NCI-H2227 (cell line): ENCODE results near the gene PKNOX1.
"Not testable (repeated sequence)": the region's sequence is repeated elsewhere in the genome, so short reads cannot be mapped to it uniquely, and the experiment has no call there.

Experiments used
- DNase-seq: peaks from one replicate; lab custom pipeline; 2025; ENCODE audit not compliant: unreplicated experiment; lab: John Stamatoyannopoulos, UW

Gene PKNOX1

DNA sequence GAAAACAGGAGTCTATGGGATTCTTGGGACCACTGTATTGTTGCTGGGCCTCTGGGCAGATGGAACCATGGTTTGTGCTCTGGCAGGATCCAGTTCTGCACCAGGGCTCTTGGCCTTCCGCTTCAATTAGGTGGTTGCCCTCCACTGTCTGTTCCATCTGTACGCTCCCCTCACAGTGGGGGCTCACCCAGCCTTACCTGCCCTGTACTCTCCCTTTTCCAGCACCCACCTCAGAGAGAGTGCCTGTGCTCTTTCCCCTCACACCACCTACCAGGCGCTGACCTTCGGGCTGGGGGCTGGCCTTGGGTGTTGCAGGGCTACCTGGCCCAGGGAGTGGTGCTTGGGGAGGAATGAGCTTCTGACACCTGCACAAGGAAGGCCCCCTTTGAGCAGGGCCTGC, 7.5 kb downstream of the PKNOX1 start:
- DNase-seq: no peak

DNA sequence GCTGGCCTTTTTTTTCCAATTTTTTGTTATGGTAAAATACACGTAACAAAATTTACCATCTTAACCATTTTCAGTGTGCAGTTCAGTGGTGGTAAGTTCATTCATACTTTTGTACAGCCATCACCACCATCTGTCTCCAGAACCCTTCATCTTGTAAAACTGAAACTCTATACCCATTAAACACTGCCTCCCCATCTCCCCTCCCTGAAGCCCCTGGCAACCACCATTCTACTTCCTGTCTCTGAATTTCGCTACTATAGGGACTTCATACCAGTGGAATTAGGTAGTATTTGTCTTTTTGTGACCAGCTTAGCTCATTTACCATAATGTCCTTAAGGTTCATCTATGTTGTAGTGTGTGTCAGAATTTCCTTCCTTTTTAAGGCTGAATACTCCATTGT, 8.7 kb downstream of the PKNOX1 start:
- no peak for DNase-seq

DNA sequence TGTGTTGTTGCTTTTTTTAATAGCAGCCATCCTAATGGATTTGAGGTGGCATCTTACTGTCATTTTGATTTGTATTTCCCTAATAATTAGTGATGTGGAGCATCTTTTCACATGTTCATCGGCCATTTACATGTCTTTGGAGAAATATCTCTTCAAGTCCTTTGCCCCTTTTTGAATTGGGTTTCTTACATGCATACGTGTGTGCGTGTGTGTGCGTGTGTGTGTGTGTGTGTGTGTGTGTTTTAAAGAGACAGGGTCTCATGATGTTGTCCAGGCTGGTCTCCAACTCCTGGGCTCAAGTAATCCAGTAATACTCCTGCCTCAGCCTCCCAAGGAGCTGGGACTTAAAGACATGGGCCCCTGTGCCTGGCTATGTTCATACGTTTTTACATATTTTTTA, 9.5 kb downstream of the PKNOX1 start:
- DNase-seq: no peak

DNA sequence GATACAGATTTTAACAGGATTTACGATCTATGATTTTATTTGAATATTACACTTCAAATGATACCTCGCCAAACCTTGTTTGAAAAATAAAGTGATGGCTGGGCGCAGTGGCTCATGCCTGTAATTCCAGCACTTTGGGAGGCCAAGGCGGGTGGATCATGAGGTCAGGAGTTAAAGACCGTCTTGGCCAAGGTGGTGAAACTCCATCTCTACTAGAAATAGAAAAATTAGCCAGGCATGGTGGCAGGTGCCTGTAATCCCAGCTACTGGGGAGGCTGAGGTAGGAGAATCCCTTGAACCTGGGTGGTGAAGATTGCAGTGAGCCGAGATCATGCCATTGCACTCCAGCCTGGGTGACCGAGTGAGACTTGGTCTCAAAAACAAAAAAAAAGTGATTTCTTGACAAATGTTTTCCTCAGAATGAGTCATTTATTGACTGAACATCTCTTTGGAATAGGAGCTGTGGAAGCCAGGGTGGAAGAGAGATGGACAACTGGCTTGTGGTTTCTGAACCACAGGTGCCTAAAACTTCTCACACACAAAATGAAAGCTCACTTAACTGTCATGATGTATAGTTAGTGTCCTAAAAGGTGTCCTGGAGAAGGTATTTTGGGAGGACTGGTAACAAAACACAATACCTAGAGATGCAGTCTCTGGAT, 11.9 kb downstream of the PKNOX1 start:
- no peak for DNase-seq

DNA sequence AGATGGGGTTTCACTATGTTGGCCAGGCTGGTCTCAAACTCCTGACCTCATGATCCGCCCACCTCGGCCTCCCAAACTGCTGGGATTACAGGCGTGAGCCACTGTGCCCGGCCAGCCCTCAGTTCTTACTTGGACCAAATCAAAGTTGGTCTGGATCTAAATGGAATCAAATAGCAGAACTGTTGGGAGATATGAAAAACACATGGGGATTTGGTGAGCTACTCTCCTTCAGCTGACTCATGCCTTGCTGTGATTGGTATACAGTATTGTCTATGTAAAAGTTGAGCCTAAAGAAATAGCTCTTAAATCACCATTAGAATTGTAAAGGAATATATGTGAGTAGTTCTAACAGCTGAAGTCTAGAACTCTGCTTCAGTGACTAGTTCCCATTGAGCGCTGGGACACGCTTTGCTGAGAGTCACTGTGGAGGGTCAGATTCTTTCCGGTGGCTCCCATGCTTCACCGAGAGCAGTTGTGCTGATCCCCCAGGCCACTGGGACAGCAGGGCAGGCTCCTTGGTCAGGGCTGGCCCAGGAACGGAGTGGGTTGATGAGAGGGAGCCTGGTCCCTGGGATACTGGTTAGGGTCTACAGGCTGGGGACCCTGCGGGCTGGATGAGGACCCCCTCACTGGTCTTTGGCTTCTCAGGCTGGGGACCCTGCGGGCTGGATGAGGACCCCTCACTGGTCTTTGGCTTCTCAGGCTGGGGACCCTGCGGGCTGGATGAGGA, 14.0 kb downstream of the PKNOX1 start:
- no peak for DNase-seq

DNA sequence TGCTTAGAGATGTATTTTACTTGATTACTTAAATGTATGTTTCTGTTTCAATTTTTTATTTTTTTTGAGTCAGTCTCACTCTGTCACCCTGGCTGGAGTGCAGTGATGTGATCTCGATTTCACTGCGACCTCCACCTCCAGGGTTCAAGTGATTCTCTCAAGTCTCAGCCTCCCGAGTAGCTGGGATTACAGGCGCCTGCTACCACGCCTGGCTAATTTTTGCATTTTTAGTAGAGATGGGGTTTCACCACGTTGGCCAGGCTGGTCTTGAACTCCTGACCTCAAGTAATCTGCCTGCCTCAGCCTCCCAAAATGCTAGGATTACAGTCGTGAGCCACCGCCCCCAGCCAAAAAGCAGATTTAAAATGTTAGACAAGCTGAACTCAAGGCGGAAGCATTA, 15.0 kb downstream of the PKNOX1 start:
- not testable (repeated sequence) for DNase-seq

DNA sequence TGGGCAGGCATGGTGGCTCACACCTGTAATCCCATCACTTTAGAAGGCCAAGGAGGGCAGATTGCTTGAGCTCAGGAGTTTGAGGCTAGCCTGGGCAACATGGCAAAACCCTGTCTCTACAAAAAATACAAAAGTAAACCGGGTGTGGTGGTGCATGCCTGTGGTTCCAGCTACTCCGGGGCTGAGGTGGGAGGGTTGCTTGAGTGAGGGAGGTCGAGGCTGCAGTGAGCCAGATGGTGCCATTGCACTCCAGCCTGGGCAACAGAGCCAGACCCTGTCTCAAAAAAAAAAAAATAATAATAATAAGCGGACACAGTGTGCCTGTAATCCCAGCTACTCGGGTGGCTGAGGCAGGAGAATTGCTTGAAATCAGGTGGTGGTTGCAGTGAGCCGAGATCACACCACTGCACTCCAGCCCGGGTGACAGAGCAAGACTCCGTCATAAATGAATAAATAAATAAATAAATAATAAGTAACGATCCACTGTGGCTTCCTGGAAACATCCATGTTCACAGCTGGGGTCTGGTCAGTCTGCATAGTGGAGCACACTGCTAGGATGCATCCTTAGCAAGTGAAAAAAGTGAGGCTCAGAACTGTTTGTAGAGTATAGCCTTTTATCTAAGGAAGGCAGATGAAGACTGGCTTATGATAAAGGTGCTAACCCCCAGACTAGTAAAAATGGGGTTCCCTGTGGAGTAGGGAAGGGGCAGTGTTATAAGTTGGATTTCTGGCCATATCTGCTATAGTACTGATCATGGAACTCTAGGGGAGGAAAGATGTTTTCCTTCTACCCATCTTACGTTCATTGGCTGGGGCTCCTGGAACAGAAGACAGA, 15.7 kb downstream of the PKNOX1 start:
- DNase-seq: no peak

DNA sequence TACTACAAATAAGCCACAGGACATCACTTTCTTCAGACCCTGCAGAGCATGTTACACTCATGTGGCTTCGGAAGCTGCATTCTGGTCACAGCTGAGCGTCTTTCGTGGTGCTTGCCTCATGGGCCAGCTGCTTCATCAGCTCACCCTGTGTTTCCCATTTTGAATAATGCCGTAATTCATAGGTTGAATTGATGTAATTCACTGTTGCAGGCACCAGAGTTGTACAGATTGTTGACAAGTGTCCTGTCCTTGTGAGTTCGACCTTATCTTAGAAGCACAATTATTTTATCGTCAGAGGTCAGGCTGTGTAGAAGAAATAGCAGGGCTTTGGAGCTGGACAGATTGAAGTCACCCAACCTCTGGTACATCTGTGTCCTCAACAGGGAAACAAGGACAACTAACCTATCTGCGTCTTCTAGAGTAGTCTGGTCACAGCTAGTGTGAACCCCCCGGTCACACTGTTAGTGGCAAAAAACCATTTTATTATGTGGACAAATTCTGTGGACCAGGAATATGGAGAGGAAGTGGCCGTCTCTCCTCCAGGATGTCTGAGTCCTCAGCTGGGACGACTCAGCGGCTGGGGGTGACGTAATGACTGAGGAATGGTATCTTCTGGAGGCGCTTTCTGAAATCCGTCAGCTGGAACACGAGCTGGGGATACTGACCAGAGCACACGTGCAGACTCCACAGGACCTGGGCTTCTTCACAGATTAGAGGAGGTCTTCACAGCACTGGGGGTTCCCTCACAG, 17.8 kb downstream of the PKNOX1 start:
- DNase-seq: no peak

DNA sequence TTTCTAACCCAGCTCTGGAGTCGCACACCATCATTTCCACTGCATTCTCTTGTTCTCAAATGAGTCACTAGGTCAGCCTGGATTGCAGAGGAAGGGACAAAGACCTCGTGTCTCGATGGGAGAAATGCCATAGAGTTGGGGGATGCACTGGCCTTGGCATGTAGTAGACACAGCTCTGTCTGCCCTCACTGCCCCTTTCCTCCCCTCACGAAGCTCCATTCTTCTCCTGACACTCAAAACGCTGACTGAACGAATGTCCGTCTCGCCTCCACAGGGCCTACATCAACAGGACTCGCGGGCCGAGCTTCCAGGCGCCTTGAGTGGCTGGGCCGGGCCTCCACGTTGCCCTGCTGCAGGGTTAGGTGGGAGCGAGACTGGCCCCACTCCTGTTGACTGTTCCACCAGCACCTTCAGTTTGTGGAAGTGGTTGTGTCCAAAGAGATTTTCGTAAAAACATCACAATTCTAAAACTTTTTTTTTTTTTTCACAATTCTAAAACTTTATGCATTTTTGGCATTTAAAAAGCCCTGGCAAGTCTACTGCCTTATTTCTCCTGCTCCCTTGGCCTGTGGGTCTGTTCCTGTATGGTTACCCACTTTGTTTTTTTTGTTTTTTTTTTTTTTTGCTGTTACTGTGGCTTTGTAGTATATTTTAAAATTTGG, 18.8 kb downstream of the PKNOX1 start:
- no peak for DNase-seq

DNA sequence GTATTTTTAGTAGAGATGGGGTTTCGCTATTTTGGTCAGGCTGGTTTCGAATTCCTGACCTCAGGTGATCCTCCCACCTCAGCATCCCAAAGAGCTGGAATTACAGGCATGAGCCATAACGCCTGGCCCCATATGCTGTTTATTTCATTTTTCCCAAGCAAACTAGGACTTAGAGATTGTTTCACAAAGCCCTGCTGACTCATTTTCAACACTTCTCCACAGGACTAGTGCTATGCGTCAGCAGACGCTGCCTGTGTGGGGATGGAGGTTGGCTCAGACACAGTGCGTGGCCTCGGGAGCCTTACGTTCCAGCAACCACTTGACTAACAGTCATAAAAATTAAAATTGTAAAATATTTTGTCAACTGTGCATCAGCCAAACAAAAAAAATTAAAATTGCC, 22.7 kb downstream of the PKNOX1 start:
- DNase-seq: no peak

DNA sequence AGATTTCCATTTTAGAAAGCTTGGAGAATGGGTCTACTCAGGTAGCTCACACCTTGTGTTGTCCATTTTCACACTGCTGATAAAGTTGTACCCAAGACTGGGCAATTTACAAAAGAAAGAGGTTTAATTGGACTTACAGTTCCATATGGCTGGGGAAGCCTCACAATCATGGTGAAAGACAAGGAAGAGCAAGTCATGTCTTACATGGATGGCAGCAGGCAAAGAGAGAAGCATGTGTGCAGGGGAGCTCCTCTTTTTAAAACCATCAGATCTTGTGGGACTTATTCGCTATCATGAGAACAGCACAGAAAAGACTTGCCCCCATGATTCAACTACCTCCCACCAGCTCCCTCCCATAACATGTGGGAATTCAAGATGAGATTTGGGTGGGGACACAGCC, 23.6 kb downstream of the PKNOX1 start:
- DNase-seq: not testable (repeated sequence)

DNA sequence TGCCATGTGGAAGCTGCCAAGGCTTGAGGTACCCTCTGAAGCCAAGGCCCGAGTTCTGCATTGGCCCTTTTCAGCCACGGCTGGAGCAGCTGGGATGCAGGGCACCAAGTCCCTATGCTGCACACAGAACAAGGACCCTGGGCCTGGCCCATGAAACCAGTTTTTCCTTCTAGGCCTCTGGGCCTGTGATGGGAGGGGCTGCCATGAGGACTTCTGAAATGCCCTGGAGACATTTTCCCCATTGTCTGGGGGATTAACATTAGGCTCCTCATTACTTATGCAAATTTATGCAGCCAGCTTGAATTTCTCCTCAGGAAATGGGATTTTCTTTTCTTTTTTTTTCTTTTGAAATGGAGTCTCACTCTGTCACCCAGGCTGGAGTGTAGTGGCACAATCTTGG, 24.8 kb downstream of the PKNOX1 start:
- not testable (repeated sequence) for DNase-seq

DNA sequence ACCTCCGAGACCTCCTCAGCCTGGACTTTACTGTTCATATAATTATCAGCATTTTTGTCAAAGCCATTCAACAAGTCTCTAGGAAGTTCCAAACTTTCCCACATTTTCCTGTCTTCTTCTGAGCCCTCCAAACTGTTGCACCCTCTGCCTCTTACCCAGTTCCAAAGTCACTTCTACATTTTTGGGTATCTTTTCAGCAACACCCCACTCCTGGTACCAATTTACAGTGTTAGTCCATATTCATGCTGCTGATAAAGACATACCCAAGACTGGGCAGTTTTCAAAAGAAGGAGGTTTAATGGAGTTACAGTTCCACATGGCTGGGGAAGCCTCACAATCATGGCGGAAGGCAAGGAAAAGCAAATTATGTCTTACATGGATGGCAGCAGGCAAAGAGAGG, 25.7 kb downstream of the PKNOX1 start:
- not testable (repeated sequence) for DNase-seq

DNA sequence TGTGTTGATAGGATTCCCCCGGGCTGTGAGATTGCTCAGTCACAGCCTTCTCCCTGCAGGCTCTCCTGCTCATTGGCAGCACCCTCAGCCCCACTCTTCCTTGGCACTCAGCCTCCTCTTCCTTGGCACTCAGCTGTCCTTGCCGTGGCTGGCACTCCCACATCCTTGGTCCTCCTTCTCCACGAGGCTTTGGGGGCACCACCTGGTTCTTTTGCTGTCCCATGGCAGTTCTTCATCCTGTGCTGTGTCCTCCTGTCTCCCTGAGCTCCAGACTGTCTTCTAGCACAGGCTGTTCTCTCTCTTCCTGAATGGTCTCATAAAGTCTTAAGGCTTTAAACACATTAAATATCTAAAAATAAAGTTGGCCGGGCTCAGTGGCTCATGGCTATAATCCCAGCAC, 27.0 kb downstream of the PKNOX1 start:
- no peak for DNase-seq

DNA sequence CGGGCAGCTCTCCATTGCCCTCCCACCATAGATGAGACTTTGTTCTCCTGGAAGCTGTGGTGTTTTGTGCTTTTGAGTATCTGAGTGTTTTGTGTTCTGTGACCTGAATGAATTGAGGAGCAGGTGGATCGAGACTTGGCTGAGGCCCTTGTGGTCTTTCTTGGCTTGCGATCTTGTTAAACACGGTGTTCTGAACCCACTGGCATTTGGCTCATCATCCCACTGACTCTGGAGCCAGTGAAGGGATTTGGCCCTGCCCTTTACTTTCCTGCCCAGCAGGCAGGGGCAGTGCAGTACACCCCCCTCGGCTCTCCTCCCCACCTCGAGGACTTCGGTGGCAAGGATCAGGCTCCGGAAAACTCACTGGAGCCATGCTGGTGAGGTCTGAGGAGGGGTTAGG, 30.6 kb downstream of the PKNOX1 start:
- DNase-seq: no peak

DNA sequence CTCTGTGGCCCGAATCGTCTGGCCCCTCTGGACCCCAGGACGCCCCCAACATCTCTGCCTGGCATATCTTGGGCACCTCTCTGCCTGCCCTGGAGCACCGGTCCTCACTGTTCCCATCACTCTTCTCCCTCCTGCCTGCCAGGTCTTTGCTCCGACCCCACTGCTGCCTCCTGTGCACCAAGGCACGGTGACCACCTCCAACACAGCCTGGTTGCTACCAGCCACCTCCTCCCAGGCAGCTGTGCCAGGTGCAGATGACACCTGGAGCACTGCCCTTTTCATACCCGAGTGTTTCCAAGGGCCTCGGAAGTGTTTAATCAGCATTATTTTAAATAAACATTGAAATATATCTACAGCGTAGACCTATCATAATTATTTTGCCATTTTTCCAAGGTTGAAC, 31.3 kb downstream of the PKNOX1 start:
- no peak for DNase-seq

DNA sequence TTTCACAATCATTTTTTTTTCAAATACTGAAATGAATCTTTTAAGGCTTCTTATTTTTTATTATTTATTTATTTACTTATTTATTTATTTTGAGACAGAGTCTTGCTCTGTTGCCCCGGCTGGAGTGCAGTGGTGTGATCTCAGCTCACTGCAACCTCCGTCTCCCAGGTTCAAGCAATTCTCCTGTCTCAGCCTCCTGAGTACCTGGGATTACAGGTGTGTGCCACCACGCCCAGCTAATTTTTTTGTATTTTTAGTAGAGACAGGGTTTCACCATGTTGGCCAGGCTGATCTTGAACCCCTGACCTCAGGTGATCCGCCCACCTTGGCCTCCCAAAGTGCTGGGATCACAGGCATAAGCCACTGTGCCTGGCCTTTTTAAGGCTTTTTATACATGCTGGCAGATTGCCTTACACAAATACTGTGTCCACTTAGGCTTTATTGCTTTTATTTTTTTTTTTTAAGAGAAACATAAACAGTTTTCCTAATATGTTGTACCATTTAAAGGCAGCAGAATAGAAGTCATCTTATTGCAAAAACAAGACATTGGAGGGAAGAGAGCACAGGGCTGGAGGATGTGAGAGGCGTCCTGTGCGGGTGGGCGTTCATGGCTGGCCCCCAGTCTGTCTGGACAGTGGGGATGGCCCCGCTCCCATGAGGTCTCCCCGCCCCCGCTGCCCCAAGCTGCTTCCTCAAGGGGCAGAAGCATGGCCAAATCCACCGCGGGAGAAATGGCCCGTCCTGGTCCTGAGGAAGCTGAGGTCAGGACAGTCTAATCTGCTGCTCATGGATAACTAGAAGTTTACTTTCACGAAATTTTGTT, 31.9 kb downstream of the PKNOX1 start:
- DNase-seq: not testable (repeated sequence)

DNA sequence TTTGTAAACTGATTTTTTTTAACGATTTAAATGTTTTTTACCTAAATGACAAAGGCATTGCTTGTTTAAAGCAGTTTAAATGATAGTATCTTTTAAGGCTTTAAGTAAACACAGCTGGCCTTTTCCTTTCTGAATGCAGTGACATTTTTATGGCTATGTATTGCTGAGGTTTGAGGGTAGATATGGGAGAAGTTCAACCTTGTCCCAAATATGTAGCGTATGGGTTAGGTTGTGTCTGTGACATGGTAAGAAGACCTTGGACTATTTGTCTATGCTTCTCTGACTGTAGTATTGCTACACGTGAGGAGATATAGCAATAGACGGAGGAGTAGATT, 32.5 kb downstream of the PKNOX1 start:
- no peak for DNase-seq

DNA sequence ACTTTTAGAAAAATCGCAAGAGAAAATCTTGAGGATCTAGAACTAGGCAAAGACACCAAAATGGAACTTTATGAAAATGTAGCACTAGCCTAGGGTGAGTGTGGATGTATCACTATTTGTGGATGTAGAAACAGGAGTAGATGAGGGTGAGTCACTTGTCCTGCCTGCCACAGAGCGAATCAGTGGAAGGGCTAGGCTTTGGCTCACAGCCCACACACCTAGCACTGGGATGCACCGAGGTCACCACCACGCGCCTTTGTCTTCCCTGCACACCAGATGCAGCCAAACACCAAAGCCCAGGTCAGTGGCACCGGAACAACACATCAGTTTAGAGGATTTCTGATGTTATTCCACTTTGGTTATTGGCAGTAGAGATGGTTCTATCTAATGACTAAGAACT, 38.2 kb downstream of the PKNOX1 start:
- DNase-seq: no peak

DNA sequence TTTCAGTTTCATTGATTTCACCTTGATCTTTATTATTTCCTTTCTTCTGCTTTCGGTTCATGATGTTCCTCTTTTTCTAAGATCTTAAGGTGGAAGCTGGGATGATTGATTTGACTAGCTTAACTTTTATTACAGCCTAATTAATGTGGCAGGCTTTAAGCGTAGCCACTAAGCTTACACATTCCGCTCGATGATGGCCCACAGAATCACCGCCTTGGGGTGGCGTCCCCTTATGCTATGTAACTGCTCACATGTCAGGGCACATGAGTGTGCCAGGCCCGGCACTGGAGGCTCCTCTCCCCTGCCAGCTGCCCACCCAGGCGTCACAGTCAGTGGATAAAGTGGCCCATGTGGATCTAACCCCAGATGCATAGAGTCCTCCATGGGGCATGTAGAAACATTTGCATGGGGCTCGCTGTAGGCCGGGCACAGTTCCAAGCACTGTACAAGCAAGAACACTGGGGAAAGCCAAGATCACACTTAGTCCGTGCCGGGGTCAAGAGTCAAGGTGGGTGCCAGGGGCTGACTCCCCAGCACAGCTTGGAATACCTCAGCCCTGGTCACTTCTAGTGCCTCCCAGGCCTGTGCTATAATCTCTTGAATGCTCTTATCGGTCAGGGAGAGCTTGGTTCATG, 41.7 kb downstream of the PKNOX1 start:
- no peak for DNase-seq
